NCI-H82 treated with DMSO at 0.1 percent for 48 hours (cell line): ENCODE measurements around the gene CDKAL1.
"Not testable (repeated sequence)": the region's sequence is repeated elsewhere in the genome, so short reads cannot be mapped to it uniquely, and the experiment has no call there.

Source experiments
- DNase-seq: peaks from one replicate; lab custom pipeline; 2025; ENCODE audit not compliant: unreplicated experiment; lab: John Stamatoyannopoulos, UW

The CDKAL1 gene

DNA sequence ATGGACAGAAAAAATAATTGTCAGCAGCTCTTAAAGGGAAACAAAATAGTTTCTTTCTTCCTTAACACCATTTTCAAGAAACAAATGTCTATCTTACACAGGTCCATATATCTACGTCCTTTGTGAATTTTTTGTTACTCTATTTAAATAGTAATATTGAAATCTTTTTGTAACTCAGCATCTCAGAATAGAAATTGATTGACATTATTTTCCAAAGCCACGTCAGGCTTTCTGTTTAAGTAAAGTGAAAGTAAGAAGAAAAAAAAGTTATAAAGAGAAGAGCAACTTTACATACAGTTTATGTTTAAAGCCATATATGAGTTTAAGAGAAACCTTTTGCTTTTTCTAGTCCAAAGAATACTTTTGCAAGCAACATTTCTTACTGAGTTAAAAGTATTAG is 656.4 kb downstream of the CDKAL1 start:
- no peak for DNase-seq

GRCh38 chr6:21193790-21194475 is 659.7 kb downstream of the CDKAL1 start:
- no peak for DNase-seq

DNA sequence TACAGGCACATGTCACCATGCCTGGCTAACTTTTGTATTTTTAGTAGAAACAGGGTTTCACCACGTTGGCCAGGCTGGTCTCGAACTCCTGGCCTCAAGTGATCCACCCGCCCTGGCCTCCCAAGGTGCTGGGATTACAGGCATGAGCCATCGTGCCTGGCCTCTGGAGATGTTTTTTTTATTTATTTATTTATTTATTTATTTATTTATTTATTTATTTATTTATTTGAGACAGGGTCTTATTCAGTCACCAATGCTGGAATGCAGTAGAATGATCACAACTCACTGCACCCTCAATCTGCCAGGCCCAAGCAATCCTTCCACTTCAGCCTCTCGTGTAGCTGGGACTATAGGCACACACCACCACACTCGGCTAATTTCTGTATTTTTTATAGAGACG is 661.0 kb downstream of the CDKAL1 start:
- not testable (repeated sequence) for DNase-seq

GRCh38 chr6:21198032-21198640 is 663.9 kb downstream of the CDKAL1 start:
- DNase-seq: no peak

GRCh38 chr6:21199262-21199661 is 665.0 kb downstream of the CDKAL1 start:
- DNase-seq: no peak

- DNase-seq: no peak
Measured at GRCh38 chr6:21200134-21200870, 666.0 kb downstream of the CDKAL1 start.

DNA sequence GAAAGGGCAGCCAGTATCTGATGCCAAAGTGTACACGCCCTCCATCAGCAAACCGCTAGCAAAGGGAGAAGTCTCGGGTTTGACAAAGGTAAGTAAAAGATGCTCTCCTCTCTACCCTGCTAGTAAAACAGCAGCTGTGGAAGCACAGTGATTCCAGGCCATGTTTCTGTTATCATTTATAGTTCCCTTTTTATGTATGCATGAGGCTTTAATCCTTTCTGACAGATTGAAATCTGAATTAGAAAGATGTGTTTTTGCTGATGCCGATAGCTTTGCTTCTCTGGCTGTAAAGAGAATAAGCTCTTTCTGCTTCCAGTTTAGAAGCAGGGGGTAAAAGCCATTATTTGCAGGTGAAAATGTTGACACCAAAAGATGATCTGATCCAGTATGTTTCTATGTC is 666.9 kb downstream of the CDKAL1 start:
- DNase-seq: no peak

GRCh38 chr6:21201637-21202350 is 667.5 kb downstream of the CDKAL1 start:
- DNase-seq: no peak

- no peak for DNase-seq
Measured at GRCh38 chr6:21202521-21202920, 668.3 kb downstream of the CDKAL1 start.

DNA sequence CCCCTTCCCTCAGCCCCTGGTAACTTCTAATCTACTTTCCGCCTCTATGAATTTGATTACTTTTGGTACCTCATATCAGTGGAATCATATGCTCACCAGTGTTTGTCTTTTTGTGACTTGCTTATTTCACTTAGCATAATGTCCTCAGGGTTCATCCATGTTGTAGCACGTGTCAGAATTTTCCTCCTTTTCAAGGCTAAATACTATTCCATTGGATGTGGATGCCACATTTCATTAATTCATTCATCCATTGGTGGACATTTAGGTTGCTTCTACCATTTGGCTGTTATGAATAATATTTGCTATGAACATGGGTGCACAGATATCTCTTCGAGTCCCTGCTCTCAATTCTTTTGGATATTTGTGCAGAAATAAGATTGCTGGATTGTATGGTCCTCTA is 670.7 kb downstream of the CDKAL1 start:
- no peak for DNase-seq

- no peak for DNase-seq
Measured at GRCh38 chr6:21208081-21208795, 674.0 kb downstream of the CDKAL1 start.

GRCh38 chr6:21208796-21209186 is 674.5 kb downstream of the CDKAL1 start:
- no peak for DNase-seq

- no peak for DNase-seq
Measured at GRCh38 chr6:21213492-21213891, 679.2 kb downstream of the CDKAL1 start.

DNA sequence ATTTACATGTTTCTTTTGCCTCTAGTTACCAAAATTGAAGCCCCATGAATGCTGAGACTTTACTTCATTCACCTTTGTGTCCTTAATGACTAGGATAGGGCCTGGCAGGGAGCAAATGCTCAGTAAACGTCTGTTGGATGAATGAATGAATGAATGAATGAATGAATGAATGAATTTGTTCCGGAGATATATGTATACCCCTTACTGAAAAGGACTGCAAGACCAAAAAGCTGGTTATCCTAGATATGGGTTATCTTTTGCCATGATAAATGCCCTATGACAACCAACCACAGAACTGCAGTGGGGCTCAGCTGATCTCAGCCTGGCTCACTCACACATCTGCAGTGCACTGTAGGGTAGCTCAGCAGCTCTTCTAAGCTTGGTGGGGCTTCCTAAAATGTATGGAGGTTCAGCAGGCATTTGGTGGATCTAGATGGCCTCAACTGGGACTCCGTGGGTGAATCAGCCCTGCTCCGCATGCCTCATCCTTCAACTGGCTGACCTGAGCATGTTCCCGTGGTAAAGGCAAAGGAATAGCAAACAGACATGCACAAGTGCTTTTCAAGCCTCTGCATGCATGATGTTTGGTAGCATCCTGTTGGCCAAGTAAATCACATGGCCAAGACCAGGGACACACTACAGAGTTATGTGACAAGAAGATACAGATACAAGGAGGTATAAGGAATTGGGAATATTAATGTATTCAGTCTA is 680.6 kb downstream of the CDKAL1 start:
- DNase-seq: no peak

DNA sequence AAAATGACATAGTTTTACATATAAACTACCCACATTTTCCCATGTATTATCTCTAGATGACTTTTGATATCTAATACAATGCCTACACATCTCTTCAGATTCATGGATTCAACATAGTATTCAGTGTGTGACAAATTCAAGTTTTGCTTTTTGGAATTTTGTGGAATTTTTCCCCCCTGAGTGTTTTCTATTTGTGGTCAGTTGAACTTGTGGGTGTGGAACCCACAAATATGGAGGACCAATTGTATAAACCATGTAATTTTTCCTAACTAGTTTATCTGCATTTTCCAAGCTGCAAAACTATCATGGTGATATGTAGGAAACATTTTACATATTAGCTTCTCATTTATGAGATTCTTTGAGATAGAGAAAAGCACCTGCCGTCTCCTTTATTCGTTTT is 685.0 kb downstream of the CDKAL1 start:
- DNase-seq: no peak

DNA sequence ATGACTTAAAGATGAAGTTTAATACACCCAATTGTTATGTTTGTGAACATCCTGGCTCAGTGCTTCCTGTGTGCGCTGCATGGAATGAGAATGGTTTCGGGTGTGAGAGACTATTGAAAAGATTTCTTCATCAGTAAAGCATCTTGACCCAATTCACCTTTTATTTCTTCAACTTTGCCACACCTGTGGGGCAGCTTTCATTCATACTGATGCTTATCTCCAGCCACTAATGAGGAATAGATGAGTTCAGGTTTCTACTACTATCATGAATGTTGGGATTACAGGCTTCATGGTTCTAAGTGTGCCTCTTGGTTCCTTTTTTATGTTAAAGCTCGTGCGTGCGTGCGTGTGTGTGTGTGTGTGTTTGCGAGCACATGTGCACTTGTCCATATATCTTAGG is 685.6 kb downstream of the CDKAL1 start:
- no peak for DNase-seq

GRCh38 chr6:21220271-21220987 is 686.2 kb downstream of the CDKAL1 start:
- no peak for DNase-seq

DNA sequence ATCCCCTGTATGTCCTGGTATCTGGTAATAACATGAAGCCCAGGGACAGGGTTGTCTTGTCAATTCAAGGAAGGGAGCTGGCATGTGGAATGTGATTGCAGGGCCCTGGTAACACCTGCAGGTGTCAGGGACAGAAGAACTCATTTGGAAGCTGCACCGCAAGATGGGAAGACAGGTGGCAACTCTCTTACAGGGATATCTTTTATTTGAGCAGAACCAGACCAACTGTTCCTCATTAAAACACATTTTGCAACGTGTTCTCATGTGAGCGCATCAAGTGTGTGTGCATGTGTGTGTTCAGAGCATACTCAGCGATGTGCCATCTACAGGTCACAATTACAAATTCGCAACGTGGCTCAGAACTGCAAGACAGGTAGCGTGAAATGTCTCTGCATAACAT is 688.4 kb downstream of the CDKAL1 start:
- DNase-seq: no peak

GRCh38 chr6:21225912-21226311 is 691.7 kb downstream of the CDKAL1 start:
- no peak for DNase-seq

GRCh38 chr6:21227486-21227885 is 693.2 kb downstream of the CDKAL1 start:
- DNase-seq: no peak
